PFSK-1 (cell line): Measurements from ENCODE around the gene KBTBD8.

Experiments
- POLR2AphosphoS5 ChIP-seq: IDR thresholded peaks from 2 replicates; pipeline ENCODE4 v1.6.1; 2012; ENCODE audit warnings: low read depth, mild to moderate bottlenecking, control low read depth, low read length, moderate library complexity
- REST ChIP-seq, 2 experiments: IDR thresholded peaks; 2 replicates each; pipeline versions ENCODE4 v1.6.1 to v1.8.0; 2011 to 2012; ENCODE audit warnings: low read depth in 2 of 2, low read length in 2 of 2, control low read depth in 1 of 2, inconsistent platforms in 1 of 2, mild to moderate bottlenecking in 1 of 2, moderate library complexity in 1 of 2; ENCODE audit not compliant: insufficient read depth in 1 of 2
- SIN3A ChIP-seq: IDR thresholded peaks from 2 replicates; pipeline ENCODE4 v1.6.1; 2012; ENCODE audit warnings: mild to moderate bottlenecking, low read length, moderate library complexity, borderline replicate concordance; ENCODE audit not compliant: insufficient read depth
- TAF1 ChIP-seq: IDR thresholded peaks from 2 replicates; pipeline ENCODE4 v1.6.1; 2012; ENCODE audit warnings: low read length, control low read depth, borderline replicate concordance; ENCODE audit not compliant: insufficient read depth

GRCh38 chr3:66986406-66986805 is 11.7 kb upstream of the KBTBD8 start:
- TF ChIP-seq POLR2AphosphoS5 (no peak), REST (IDR thresholded peaks at IDR 0.05; ENCODE audit: insufficient read depth in 1 of 2, low read depth in 2 of 2, low read length in 2 of 2) (no peak), TAF1 (no peak), SIN3A (no peak)
